SU-DHL-6 (cell line): Measurements from ENCODE around the gene DRC1.

Source experiments
- H2AFZ ChIP-seq: fragments of 200-600 bp; sonication (generic); 2 replicates; pipeline ENCODE4 v1.6.1; 2014; ENCODE audit warnings: low read depth, mild to moderate bottlenecking, moderate library complexity, mixed read lengths, antibody characterized with exemption, low read length; ENCODE audit not compliant: severe bottlenecking
- H3F3A ChIP-seq: fragments of 200-600 bp; shearing (Covaris generic); 2 replicates; pipeline ENCODE4 v1.6.0; 2016; ENCODE audit warnings: antibody characterized with exemption, mild to moderate bottlenecking; ENCODE audit not compliant: insufficient read depth
- H3K27ac ChIP-seq: fragments of 200-600 bp; sonication (generic); 2 replicates; pipeline ENCODE4 v1.5.1; 2016; ENCODE audit warnings: low read depth, mild to moderate bottlenecking, low read length, moderate library complexity, mixed read lengths
- H3K27me3 ChIP-seq: fragments of 200-600 bp; sonication (generic), shearing (Covaris generic); 2 replicates; pipeline ENCODE4 v1.6.0; 2014; ENCODE audit warnings: mild to moderate bottlenecking, low read length
- H3K36me3 ChIP-seq: fragments of 200-600 bp; sonication (generic); 2 replicates; pipeline ENCODE4 v1.6.1; 2014; ENCODE audit warnings: mild to moderate bottlenecking, low read length, mixed read lengths
- H3K4me2 ChIP-seq: fragments of 300-600, 200-600 bp; shearing (Covaris generic), sonication (generic); 2 replicates; pipeline ENCODE4 v1.6.0; 2014; ENCODE audit warnings: low read length, low read depth, mild to moderate bottlenecking; ENCODE audit not compliant: poor library complexity, severe bottlenecking
- H3K4me3 ChIP-seq: fragments of 200-600 bp; sonication (generic); 2 replicates; pipeline ENCODE4 v1.5.1; 2014; ENCODE audit warnings: antibody characterized with exemption, low read length, mild to moderate bottlenecking, mixed read lengths; ENCODE audit not compliant: insufficient read depth, poor library complexity, severe bottlenecking
- H3K79me2 ChIP-seq: fragments of 200-600 bp; sonication (generic); 2 replicates; pipeline ENCODE4 v1.6.1; 2014; ENCODE audit warnings: mild to moderate bottlenecking, low read length, moderate library complexity; ENCODE audit not compliant: insufficient read depth
- H3K9ac ChIP-seq: fragments of 200-600 bp; sonication (generic); 2 replicates; pipeline ENCODE4 v1.7.0; 2014; ENCODE audit warnings: mild to moderate bottlenecking, low read length
- H3K9me2 ChIP-seq: fragments of 200-600 bp; sonication (generic); replicated peaks from 2 replicates; pipeline ENCODE4 v1.6.1; 2014; ENCODE audit warnings: low read length; ENCODE audit not compliant: insufficient read depth
- H3K9me3 ChIP-seq: fragments of 200-600 bp; sonication (generic); 2 replicates; pipeline ENCODE4 v1.6.1; 2014; ENCODE audit warnings: low read length, mixed read lengths; ENCODE audit not compliant: insufficient read depth
- H4K20me1 ChIP-seq: fragments of 200-600 bp; sonication (generic); 2 replicates; pipeline ENCODE4 v1.6.1; 2014; ENCODE audit warnings: low read depth, mild to moderate bottlenecking, antibody characterized with exemption, low read length, moderate library complexity, mixed read lengths
- EZH2phosphoT487 ChIP-seq: fragments of 200-600 bp; sonication (generic), shearing (Covaris generic); conservative IDR thresholded peaks from 2 replicates; pipeline ENCODE4 v1.6.1; 2018; ENCODE audit warnings: mild to moderate bottlenecking, antibody characterized with exemption, low read length, moderate library complexity, mixed read lengths
- TF ChIP-seq, protein P1 (sequence below): fragments of 200-600 bp; sonication (generic); IDR thresholded peaks from one replicate; pipeline ENCODE4 v1.5.1; 2017; ENCODE audit warnings: antibody characterized with exemption, mild to moderate bottlenecking, low read length, moderate library complexity; ENCODE audit not compliant: insufficient read depth, poor library complexity, severe bottlenecking

The DRC1 gene

DNA sequence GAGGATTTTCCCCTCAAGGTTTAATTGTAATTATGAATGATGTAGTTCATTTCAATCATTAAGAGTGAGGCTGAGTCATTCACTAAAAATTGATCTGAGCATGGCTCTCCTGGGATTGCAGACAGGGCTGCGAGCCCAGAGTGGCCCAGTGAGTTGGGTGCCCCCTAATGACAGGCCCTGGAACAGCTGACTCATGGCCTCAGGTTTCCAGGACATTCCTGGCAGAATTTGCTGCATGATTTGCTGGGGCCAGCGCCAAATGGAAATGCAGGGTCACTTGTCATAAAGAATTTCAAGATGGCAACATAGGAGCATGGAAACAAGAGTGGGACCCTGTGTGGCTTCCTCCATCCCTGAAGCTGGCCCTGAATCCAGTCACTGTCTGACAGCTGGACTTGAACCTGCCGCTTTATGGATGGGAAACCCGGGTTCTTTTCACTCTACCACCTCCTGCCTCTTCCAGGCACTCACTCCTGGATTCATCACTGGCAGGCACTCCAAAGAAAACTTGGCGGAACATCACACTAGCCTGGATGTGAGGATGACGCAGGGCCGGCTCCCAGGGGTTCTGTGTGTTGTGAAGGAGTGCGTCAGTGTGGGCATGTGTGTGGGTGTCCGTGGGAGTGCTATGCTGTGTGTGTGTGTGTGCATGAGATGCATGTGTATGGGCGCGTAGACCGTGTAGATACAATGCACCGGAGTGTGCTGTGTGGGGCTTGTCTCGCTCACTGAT is 61.0 kb downstream of the DRC1 start:
- H2AFZ ChIP-seq: no peak overlapping the region
- H3F3A ChIP-seq: no peaks in the 10 kb centered on the region
- H3K36me3 ChIP-seq: no peaks in the 10 kb centered on the region
- H4K20me1 ChIP-seq: no peaks in the 10 kb centered on the region
- TF ChIP-seq, protein P1, sequence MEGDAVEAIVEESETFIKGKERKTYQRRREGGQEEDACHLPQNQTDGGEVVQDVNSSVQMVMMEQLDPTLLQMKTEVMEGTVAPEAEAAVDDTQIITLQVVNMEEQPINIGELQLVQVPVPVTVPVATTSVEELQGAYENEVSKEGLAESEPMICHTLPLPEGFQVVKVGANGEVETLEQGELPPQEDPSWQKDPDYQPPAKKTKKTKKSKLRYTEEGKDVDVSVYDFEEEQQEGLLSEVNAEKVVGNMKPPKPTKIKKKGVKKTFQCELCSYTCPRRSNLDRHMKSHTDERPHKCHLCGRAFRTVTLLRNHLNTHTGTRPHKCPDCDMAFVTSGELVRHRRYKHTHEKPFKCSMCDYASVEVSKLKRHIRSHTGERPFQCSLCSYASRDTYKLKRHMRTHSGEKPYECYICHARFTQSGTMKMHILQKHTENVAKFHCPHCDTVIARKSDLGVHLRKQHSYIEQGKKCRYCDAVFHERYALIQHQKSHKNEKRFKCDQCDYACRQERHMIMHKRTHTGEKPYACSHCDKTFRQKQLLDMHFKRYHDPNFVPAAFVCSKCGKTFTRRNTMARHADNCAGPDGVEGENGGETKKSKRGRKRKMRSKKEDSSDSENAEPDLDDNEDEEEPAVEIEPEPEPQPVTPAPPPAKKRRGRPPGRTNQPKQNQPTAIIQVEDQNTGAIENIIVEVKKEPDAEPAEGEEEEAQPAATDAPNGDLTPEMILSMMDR: no peak
- no peak for TF ChIP-seq EZH2phosphoT487
- H3K79me2 ChIP-seq: no peaks in the 10 kb centered on the region
- no peak overlapping the region for H3K4me2 ChIP-seq
- no peak overlapping the region for H3K4me3 ChIP-seq
- no peaks in the 10 kb centered on the region for H3K27me3 ChIP-seq
- no peaks in the 10 kb centered on the region for H3K9me2 ChIP-seq
- no peaks in the 10 kb centered on the region for H3K9me3 ChIP-seq
- H3K9ac ChIP-seq: no peak overlapping the region
- H3K27ac ChIP-seq: no peak overlapping the region

DNA sequence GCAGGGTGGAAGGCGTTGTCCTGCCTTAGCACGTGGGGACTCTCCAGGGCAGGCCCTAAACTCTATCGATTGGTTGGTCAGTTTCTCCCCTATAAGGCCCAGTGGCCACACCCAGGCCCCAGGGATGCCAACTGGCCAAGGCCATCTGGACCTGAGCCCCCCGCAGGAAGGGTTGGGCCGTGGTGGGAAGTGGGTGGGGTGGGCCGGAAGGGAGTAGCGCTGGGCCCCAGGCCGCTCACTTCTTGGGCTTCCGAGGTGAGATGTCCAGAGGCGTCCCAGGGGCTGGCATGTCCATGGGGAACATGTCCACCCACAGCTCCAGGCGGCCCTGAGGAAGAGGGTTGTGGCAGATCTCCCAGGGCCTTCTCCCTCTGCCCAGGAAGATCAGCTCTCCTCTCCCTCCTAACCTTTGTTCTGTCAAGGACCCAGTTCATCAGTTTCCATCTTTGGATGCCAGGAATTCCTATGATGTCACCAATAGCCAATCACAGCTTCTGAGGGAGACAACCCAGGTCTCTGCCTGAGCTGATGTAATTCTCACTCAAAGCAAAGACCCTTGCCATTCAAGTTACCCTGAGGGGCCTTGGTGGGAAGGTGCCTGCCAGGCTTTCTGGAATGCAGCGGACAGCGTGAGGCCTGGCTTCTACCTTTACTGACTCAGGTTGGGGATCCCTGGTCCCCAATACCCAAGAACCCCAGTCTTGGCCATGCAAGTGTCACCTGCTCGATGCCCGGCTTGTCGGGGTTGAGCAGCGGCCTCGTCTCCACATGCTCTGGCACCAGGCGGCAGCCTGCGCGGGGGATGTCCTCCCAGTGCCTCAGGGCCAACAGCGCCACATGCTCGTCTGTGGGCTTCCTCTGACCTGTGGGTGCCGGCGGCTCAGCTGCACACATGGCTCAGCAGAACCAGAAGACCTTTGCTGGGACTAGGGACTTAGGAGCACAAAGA is 61.8 kb downstream of the DRC1 start:
- no peak for TF ChIP-seq EZH2phosphoT487
- TF ChIP-seq, protein P1: no peak
- Histone ChIP-seq H2AFZ (no peak overlapping the region), H3F3A (no peaks in the 10 kb centered on the region), H3K79me2 (no peaks in the 10 kb centered on the region), H3K9me2 (no peaks in the 10 kb centered on the region), H3K9ac (no peak overlapping the region), H3K27me3 (no peaks in the 10 kb centered on the region), H3K4me3 (no peak overlapping the region), H3K4me2 (no peak overlapping the region), H3K27ac (no peak overlapping the region), H3K36me3 (no peaks in the 10 kb centered on the region), H3K9me3 (no peaks in the 10 kb centered on the region), H4K20me1 (no peaks in the 10 kb centered on the region)

DNA sequence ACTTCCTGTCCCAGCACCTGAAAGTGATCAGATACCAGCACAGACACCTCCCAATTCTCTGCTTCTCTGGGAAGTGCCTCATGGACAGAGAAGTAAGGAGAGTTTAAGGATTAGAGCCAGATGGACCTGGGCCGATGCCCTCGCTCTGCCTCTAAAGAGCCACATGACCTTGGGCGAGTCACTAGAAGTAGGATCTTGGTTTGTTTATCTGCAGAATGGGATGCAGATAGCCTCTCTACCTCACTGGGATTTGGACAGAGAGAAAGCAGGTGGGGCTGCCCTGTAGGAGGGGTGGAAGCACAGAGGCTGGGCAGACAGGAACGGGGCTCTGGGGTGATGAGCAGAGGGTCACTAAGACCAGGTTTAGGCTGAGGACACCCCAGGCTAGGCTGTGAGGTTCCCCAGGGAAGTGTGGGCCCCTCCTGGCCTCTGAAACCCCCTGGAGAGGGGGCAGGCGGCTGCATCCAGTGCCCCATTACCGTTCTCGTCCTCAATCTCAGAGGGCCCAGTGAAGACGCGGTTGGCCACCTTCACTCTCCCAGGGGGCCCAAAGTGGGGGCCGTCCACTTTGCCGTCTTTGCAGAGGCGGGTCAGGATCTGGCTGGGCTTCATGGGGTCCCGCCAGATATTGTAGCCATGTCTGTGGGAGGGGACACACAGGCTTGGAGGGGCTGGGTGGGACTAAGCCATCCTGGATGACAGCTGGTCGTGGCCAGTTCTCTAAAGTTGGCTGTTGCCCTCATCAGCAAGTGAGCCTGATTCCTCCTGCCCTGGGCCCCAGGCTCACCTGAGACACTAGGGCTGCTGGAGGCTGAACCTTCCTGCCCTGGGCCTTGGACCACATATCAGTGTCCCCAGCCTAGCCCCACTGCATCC is 62.9 kb downstream of the DRC1 start:
- Histone ChIP-seq H3K27me3 (no peaks in the 10 kb centered on the region), H3K4me2 (no peak overlapping the region), H2AFZ (no peak overlapping the region)

More for the DNA sequence above, 62.9 kb downstream of the DRC1 start:
- H4K20me1 ChIP-seq: no peaks in the 10 kb centered on the region
- TF ChIP-seq EZH2phosphoT487: no peak
- TF ChIP-seq, protein P1: no peak
- no peak overlapping the region for H3K9ac ChIP-seq
- no peak overlapping the region for H3K4me3 ChIP-seq
- no peaks in the 10 kb centered on the region for H3F3A ChIP-seq
- H3K79me2 ChIP-seq: no peaks in the 10 kb centered on the region
- no peaks in the 10 kb centered on the region for H3K36me3 ChIP-seq
- H3K9me2 ChIP-seq: no peaks in the 10 kb centered on the region
- H3K27ac ChIP-seq: no peak overlapping the region
- no peaks in the 10 kb centered on the region for H3K9me3 ChIP-seq
